Stomach smooth muscle (tissue), 2 donors: ENCODE measurements around the gene RAB21.

Experiments used
- H3K27ac ChIP-seq: one replicate; pipeline ENCODE4 v1.7.0; 2013; ENCODE audit warnings: mild to moderate bottlenecking, low read length, inconsistent platforms
- H3K27me3 ChIP-seq, 2 donors: one replicate each; pipeline ENCODE4 v1.7.0; 2013; ENCODE audit warnings: low read length in 2 of 2; ENCODE audit not compliant: insufficient read depth in 2 of 2, control insufficient read depth in 1 of 2
- H3K36me3 ChIP-seq, 2 donors: one replicate each; pipeline ENCODE4 v1.7.0; 2013; ENCODE audit warnings: low read length in 2 of 2; ENCODE audit not compliant: control insufficient read depth in 2 of 2, insufficient read depth in 2 of 2
- H3K4me1 ChIP-seq: one replicate; pipeline ENCODE4 v1.7.0; 2013; ENCODE audit warnings: low read length; ENCODE audit not compliant: control insufficient read depth, insufficient read depth
- H3K4me3 ChIP-seq, 2 donors: one replicate each; pipeline ENCODE4 v1.7.0; 2013; ENCODE audit warnings: low read length in 2 of 2
- H3K9ac ChIP-seq, 2 donors: one replicate each; pipeline ENCODE4 v1.7.0; 2013; ENCODE audit warnings: low read length in 2 of 2, mild to moderate bottlenecking in 1 of 2
- H3K9me3 ChIP-seq, 2 donors: one replicate each; pipeline ENCODE4 v1.7.0; 2013; ENCODE audit warnings: low read length in 2 of 2; ENCODE audit not compliant: control insufficient read depth in 2 of 2
- donor health status: healthy.
- donor health status: Pancreatic carcinoma.

RAB21 gene

GRCh38 chr12:71771069-71771468 is 16.4 kb downstream of the RAB21 start:
- no peaks in the 10 kb centered on the region for H3K4me1 ChIP-seq
- no peak overlapping the region for H3K9ac ChIP-seq
- H3K27me3 ChIP-seq: no peaks in the 10 kb centered on the region
- H3K4me3 ChIP-seq: no peak overlapping the region
- peaks cover 0 to 19% of the 10 kb centered on the region in 2 donors for H3K36me3 ChIP-seq
- no peaks in the 10 kb centered on the region for H3K9me3 ChIP-seq
- no peak overlapping the region for H3K27ac ChIP-seq

GRCh38 chr12:71772735-71773134 is 18.1 kb downstream of the RAB21 start:
- H3K4me1 ChIP-seq: no peaks in the 10 kb centered on the region
- no peak overlapping the region for H3K4me3 ChIP-seq
- H3K27me3 ChIP-seq: no peaks in the 10 kb centered on the region
- no peaks in the 10 kb centered on the region for H3K9me3 ChIP-seq
- no peak overlapping the region for H3K9ac ChIP-seq
- no peak overlapping the region for H3K27ac ChIP-seq
- peaks cover 0 to 20% of the 10 kb centered on the region in 2 donors for H3K36me3 ChIP-seq

- H3K36me3 ChIP-seq: peaks cover 3 to 9% of the 10 kb centered on the region in 2 donors
- no peaks in the 10 kb centered on the region for H3K4me1 ChIP-seq
Observed at GRCh38 chr12:71780237-71780822, 25.7 kb downstream of the RAB21 start.

GRCh38 chr12:71782017-71782416 is 27.4 kb downstream of the RAB21 start:
- H3K4me3 ChIP-seq: no peak overlapping the region
- H3K27ac ChIP-seq: no peak overlapping the region
- H3K36me3 ChIP-seq: peaks cover 5 to 13% of the 10 kb centered on the region in 2 donors
- no peaks in the 10 kb centered on the region for H3K27me3 ChIP-seq
- no peaks in the 10 kb centered on the region for H3K4me1 ChIP-seq
- H3K9me3 ChIP-seq: no peaks in the 10 kb centered on the region
- no peak overlapping the region for H3K9ac ChIP-seq

More at GRCh38 chr12:71780237-71780822, 25.7 kb downstream of the RAB21 start:
- no peak overlapping the region for H3K9ac ChIP-seq
- H3K4me3 ChIP-seq: no peak overlapping the region
- H3K9me3 ChIP-seq: no peaks in the 10 kb centered on the region
- no peak overlapping the region for H3K27ac ChIP-seq
- H3K27me3 ChIP-seq: no peaks in the 10 kb centered on the region

GRCh38 chr12:71786829-71787228 is 32.2 kb downstream of the RAB21 start:
- H3K9me3 ChIP-seq: no peaks in the 10 kb centered on the region
- H3K27me3 ChIP-seq: no peaks in the 10 kb centered on the region
- H3K9ac ChIP-seq: no peak overlapping the region
- no peaks in the 10 kb centered on the region for H3K4me1 ChIP-seq
- no peak overlapping the region for H3K4me3 ChIP-seq
- peaks cover 5 to 13% of the 10 kb centered on the region in 2 donors for H3K36me3 ChIP-seq
- no peak overlapping the region for H3K27ac ChIP-seq

GRCh38 chr12:71787580-71787979 is 32.9 kb downstream of the RAB21 start:
- H3K27ac ChIP-seq: no peak overlapping the region
- peaks cover 5 to 13% of the 10 kb centered on the region in 2 donors for H3K36me3 ChIP-seq
- H3K9ac ChIP-seq: no peak overlapping the region
- no peaks in the 10 kb centered on the region for H3K27me3 ChIP-seq
- H3K4me1 ChIP-seq: no peaks in the 10 kb centered on the region
- H3K4me3 ChIP-seq: no peak overlapping the region
- H3K9me3 ChIP-seq: no peaks in the 10 kb centered on the region

- Histone ChIP-seq H3K36me3 (peaks cover 2 to 9% of the 10 kb centered on the region in 2 donors), H3K9ac (no peak overlapping the region), H3K27me3 (no peaks in the 10 kb centered on the region), H3K4me3 (no peak overlapping the region), H3K9me3 (no peaks in the 10 kb centered on the region), H3K4me1 (no peaks in the 10 kb centered on the region), H3K27ac (no peak overlapping the region)
Observed at GRCh38 chr12:71790331-71790730, 35.7 kb downstream of the RAB21 start.

GRCh38 chr12:71791473-71792150 is 36.9 kb downstream of the RAB21 start:
- H3K4me1 ChIP-seq: no peaks in the 10 kb centered on the region
- H3K27ac ChIP-seq: no peak overlapping the region
- no peaks in the 10 kb centered on the region for H3K9me3 ChIP-seq
- H3K4me3 ChIP-seq: no peak overlapping the region
- no peak overlapping the region for H3K9ac ChIP-seq
- H3K36me3 ChIP-seq: peaks cover 0 to 4% of the 10 kb centered on the region in 2 donors
- H3K27me3 ChIP-seq: no peaks in the 10 kb centered on the region

- H3K9ac ChIP-seq: no peak overlapping the region
- H3K27me3 ChIP-seq: no peaks in the 10 kb centered on the region
- H3K27ac ChIP-seq: no peak overlapping the region
- H3K4me3 ChIP-seq: no peak overlapping the region
- H3K9me3 ChIP-seq: no peaks in the 10 kb centered on the region
- no peaks in the 10 kb centered on the region for H3K4me1 ChIP-seq
- no peaks in the 10 kb centered on the region for H3K36me3 ChIP-seq
Observed at GRCh38 chr12:71792599-71792998, 37.9 kb downstream of the RAB21 start.

GRCh38 chr12:71795901-71796300 is 41.2 kb downstream of the RAB21 start:
- no peak overlapping the region for H3K4me3 ChIP-seq
- no peaks in the 10 kb centered on the region for H3K4me1 ChIP-seq
- H3K27ac ChIP-seq: no peak overlapping the region
- no peak overlapping the region for H3K9ac ChIP-seq
- no peaks in the 10 kb centered on the region for H3K27me3 ChIP-seq
- H3K36me3 ChIP-seq: no peaks in the 10 kb centered on the region
- no peaks in the 10 kb centered on the region for H3K9me3 ChIP-seq

GRCh38 chr12:71797531-71797930 is 42.9 kb downstream of the RAB21 start:
- Histone ChIP-seq H3K9me3 (no peaks in the 10 kb centered on the region), H3K36me3 (no peaks in the 10 kb centered on the region), H3K9ac (no peak overlapping the region), H3K27me3 (no peaks in the 10 kb centered on the region), H3K4me3 (no peak overlapping the region), H3K4me1 (no peaks in the 10 kb centered on the region), H3K27ac (no peak overlapping the region)
